ENCODE measurements around the gene CCDC24. TPM values are rescaled to one million over a fixed set of nuclear protein-coding genes. Genes with fewer than 3 reads are reported as not detected.

The CCDC24 gene
- total RNA-seq (2022): 5.1 and 5.2 TPM in 2 replicates
- percentile 43 among the genes with signal in this experiment for Bru-seq, nascent RNA
- percentile 42 among the genes with signal in this experiment for BruChase-seq, experiment 1, labeled RNA remaining after a 2-hour chase
- BruChase-seq, experiment 2, labeled RNA remaining after a 6-hour chase: percentile 43 among the genes with signal in this experiment
- long read RNA-seq, partial matches to known transcripts: 2 of 5 reads
- long read RNA-seq, other reads (novel, unspliced or antisense): 3 of 5 reads

DNA sequence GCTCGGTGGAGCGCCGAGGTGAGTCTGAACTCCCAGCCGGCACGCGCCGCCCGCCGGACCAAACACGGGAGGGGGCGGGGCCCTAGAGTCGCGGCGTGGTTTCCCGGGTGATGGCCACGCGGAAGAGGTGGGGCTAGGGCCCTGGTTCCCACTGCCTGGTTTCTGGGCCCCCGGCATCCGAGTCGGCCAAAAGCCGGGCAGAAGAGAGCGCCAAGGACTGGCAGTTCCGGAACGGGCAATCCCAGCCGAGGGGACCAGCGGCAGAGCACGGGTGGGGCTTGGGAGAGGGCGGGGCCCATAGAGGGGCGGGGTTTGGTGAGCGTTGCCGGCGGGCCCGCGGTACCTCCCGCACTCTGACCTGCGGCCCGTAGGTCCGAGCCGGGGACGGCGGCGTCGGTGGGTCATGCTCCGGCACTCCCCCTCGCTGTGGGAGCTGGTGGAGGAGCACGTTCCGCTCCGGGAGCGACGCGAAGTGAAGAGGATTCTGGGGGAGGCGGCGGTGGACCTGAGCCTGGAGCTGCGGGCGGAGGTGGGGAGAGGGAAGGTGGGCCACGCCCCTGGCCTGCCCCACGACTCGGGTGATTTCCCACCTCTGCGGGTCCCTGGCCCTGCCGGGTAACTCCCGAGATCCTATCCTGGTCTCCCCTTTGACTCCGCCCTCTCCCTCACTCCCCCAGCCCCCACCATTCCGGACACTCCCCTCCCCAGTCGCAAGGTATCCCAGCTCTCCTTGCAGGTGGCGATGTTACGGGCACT is at the start of gene CCDC24:
CCDC24 (plus strand) TSS at position 124 of the 756 bp plus-strand sequence; CDS start at position 404, 280 bp downstream.
- peak; percentile 84 for DNase-seq
- POLR2A ChIA-PET: no interaction called here
- Mint-ChIP-seq H3K36me3 (ENCODE audit: insufficient read depth, unreplicated experiment) (peaks cover 29% of the 10 kb centered on the region), H3K9me3 (ENCODE audit: unreplicated experiment) (no peaks in the 10 kb centered on the region), H3K27ac (ENCODE audit: unreplicated experiment) (peak within 1 kb of the TSS; percentile 91), H3K27me3 (ENCODE audit: insufficient read depth, unreplicated experiment) (no peaks in the 10 kb centered on the region), H3K4me3 (ENCODE audit: unreplicated experiment) (peak within 1 kb of the TSS; percentile 94), H3K4me1 (ENCODE audit: low read depth, unreplicated experiment) (peaks cover 18% of the 10 kb centered on the region)
- Histone ChIP-seq H3K4me3 (ENCODE audit: low read depth, low read length) (peak within 1 kb of the TSS; percentile 57), H3K27me3 (replicated peaks; ENCODE audit: control insufficient read depth, insufficient read depth, low read length) (no peaks in the 10 kb centered on the region), H3K4me1 (peaks cover 6% of the 10 kb centered on the region; the same call in 1 of the 2 replicates), H3K9me3 (no peaks in the 10 kb centered on the region), H3K36me3 (ENCODE audit: control insufficient read depth, insufficient read depth, low read length) (no peaks in the 10 kb centered on the region)
- intact Hi-C loops (cut with micrococcal nuclease; ENCODE audit: unreplicated experiment): loop anchor here (2.0 kb wide), 2 partner anchors 17 to 229 kb away; partner anchors contain the start of gene ATP6V0B
- CTCF ChIA-PET: interaction anchor here (0.6 to 1.8 kb wide), 3 partner anchors 14 to 45 kb away, joined by 3 to 8 read pairs (median 3); no protein-coding TSS in a partner anchor
- TF ChIP-seq, protein P1, sequence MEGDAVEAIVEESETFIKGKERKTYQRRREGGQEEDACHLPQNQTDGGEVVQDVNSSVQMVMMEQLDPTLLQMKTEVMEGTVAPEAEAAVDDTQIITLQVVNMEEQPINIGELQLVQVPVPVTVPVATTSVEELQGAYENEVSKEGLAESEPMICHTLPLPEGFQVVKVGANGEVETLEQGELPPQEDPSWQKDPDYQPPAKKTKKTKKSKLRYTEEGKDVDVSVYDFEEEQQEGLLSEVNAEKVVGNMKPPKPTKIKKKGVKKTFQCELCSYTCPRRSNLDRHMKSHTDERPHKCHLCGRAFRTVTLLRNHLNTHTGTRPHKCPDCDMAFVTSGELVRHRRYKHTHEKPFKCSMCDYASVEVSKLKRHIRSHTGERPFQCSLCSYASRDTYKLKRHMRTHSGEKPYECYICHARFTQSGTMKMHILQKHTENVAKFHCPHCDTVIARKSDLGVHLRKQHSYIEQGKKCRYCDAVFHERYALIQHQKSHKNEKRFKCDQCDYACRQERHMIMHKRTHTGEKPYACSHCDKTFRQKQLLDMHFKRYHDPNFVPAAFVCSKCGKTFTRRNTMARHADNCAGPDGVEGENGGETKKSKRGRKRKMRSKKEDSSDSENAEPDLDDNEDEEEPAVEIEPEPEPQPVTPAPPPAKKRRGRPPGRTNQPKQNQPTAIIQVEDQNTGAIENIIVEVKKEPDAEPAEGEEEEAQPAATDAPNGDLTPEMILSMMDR (IDR thresholded peaks at IDR 0.05; ENCODE audit: insufficient read depth in 1 of 2, low read depth in 1 of 2, low read length in 1 of 2, severe bottlenecking in 1 of 2, unreplicated experiment in 1 of 2): no peak
- BruUV-seq (replicated peaks): no TSS peak

DNA sequence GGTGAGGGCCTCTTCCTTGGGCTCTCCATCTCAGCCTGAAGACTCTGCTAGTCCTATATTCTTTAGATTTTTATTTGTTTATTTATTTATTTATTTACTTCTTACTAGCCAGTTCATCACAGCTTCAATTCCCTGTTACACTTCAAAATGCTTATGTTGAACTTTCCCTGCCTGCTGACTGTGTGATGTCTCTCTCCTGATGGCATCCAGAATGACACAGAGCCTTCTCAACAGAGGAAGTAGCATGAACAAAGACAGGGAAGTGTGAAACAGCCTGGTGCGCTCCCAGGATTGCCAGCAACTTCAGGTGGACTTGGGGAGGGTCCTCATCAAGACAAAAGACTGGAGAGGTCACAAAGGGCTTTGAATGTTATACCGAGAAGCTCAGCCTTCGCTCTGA is 49.0 kb upstream of the CCDC24 start:
- ChIA-PET POLR2A (no interaction called here), CTCF (no interaction called here)

DNA sequence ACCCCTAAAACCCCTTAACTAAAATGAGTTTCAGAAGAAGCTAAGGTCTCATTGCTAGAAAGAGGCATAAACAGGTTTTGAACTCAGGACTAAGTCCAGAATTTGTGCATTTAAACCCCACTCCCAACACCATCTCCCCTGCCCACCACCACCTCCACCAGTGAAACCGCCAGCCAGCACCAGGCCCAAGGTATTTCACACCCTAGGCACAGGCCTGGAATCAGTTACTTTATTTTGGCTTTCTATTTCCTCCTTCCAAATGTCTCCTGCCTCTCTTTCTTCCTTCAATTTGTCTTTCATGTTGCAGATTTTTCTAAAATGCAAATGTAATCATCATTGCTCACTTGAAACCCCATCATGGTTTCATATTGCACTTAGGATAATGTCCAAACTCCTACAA is 46.5 kb upstream of the CCDC24 start:
- POLR2A ChIA-PET: no interaction called here

More for the DNA sequence above, 49.0 kb upstream of the CCDC24 start:
- Mint-ChIP-seq H3K9me3 (ENCODE audit: unreplicated experiment) (no peaks in the 10 kb centered on the region), H3K4me3 (ENCODE audit: unreplicated experiment) (no peak overlapping the region), H3K4me1 (ENCODE audit: low read depth, unreplicated experiment) (no peaks in the 10 kb centered on the region), H3K27me3 (ENCODE audit: insufficient read depth, unreplicated experiment) (no peaks in the 10 kb centered on the region), H3K27ac (ENCODE audit: unreplicated experiment) (no peak overlapping the region), H3K36me3 (ENCODE audit: insufficient read depth, unreplicated experiment) (peaks cover 6% of the 10 kb centered on the region)
- intact Hi-C loops (cut with micrococcal nuclease; ENCODE audit: unreplicated experiment): no loop called here
- no peaks in the 10 kb centered on the region for H3K36me3 ChIP-seq (ENCODE audit: control insufficient read depth, insufficient read depth, low read length)
- no peaks in the 10 kb centered on the region for H3K27me3 ChIP-seq (replicated peaks; ENCODE audit: control insufficient read depth, insufficient read depth, low read length)
- H3K4me1 ChIP-seq: no peaks in the 10 kb centered on the region
- no peaks in the 10 kb centered on the region for H3K9me3 ChIP-seq
- BruUV-seq (replicated peaks): no TSS peak
- H3K4me3 ChIP-seq (ENCODE audit: low read depth, low read length): no peak overlapping the region
- TF ChIP-seq, protein P1 (IDR thresholded peaks at IDR 0.05; ENCODE audit: insufficient read depth in 1 of 2, low read depth in 1 of 2, low read length in 1 of 2, severe bottlenecking in 1 of 2, unreplicated experiment in 1 of 2): no peak
- DNase-seq: no peak

More for the DNA sequence above, 46.5 kb upstream of the CCDC24 start:
- DNase-seq: no peak
- CTCF ChIA-PET: interaction anchor here (1.1 kb wide), 1 partner anchor 181 kb away, joined by 5 read pairs; no protein-coding TSS in a partner anchor
- no peaks in the 10 kb centered on the region for H3K36me3 ChIP-seq (ENCODE audit: control insufficient read depth, insufficient read depth, low read length)
- H3K9me3 Mint-ChIP-seq (ENCODE audit: unreplicated experiment): no peaks in the 10 kb centered on the region
- peaks cover 6% of the 10 kb centered on the region for H3K36me3 Mint-ChIP-seq (ENCODE audit: insufficient read depth, unreplicated experiment)
- H3K4me1 Mint-ChIP-seq (ENCODE audit: low read depth, unreplicated experiment): no peaks in the 10 kb centered on the region
- no peaks in the 10 kb centered on the region for H3K9me3 ChIP-seq
- no TSS peak for BruUV-seq (replicated peaks)
- no peak overlapping the region for H3K4me3 Mint-ChIP-seq (ENCODE audit: unreplicated experiment)
- no peaks in the 10 kb centered on the region for H3K27me3 ChIP-seq (replicated peaks; ENCODE audit: control insufficient read depth, insufficient read depth, low read length)
- H3K4me1 ChIP-seq: no peaks in the 10 kb centered on the region
- intact Hi-C loops (cut with micrococcal nuclease; ENCODE audit: unreplicated experiment): no loop called here
- TF ChIP-seq, protein P1 (IDR thresholded peaks at IDR 0.05; ENCODE audit: insufficient read depth in 1 of 2, low read depth in 1 of 2, low read length in 1 of 2, severe bottlenecking in 1 of 2, unreplicated experiment in 1 of 2): no peak
- no peak overlapping the region for H3K4me3 ChIP-seq (ENCODE audit: low read depth, low read length)
- H3K27ac Mint-ChIP-seq (ENCODE audit: unreplicated experiment): no peak overlapping the region
- no peaks in the 10 kb centered on the region for H3K27me3 Mint-ChIP-seq (ENCODE audit: insufficient read depth, unreplicated experiment)

Data from Caco-2 (cell line).